Measurements from ENCODE around the gene ABCC8.

- TF ChIP-seq CTCF (IDR thresholded peaks at IDR 0.05; ENCODE audit: poor library complexity): no peak
- no peak for TF ChIP-seq EZH2 (IDR thresholded peaks at IDR 0.05; ENCODE audit: borderline replicate concordance)
Measured at GRCh38 chr11:17498475-17498874, 21.8 kb upstream of the ABCC8 start.

Data from hepatocyte (in vitro differentiated cells).